ENCODE results near the gene WNT11. TPM values are rescaled to one million over a fixed set of nuclear protein-coding genes. Genes with fewer than 3 reads are reported as not detected.

The WNT11 gene
- total RNA-seq, 1 experiment from 2014 or later: 29.0 TPM

- peak overlapping the region; percentile 85 for H3K4me3 Mint-ChIP-seq (ENCODE audit: unreplicated experiment)
- ChIA-PET CTCF (interaction anchor here (0.5 to 6.4 kb wide), 49 partner anchors 9 to 1220 kb away, joined by 3 to 170 read pairs (median 4); partner anchors contain the start of genes EMSY, GVQW3, NEU3 and THAP12), POLR2A (interaction anchor here (0.6 to 1.4 kb wide), 5 partner anchors 9 to 274 kb away, joined by 3 to 5 read pairs (median 3); no protein-coding TSS in a partner anchor)
- peaks cover 22% of the 10 kb centered on the region for H3K4me1 Mint-ChIP-seq (ENCODE audit: low read depth, unreplicated experiment)
- intact Hi-C loops (cut with micrococcal nuclease; ENCODE audit: unreplicated experiment): loop anchor here (1.0 to 5.0 kb wide), 3 partner anchors 111 to 391 kb away; partner anchors contain the start of gene UVRAG
- Histone ChIP-seq H3K36me3 (ENCODE audit: control insufficient read depth, insufficient read depth, low read length) (no peaks in the 10 kb centered on the region), H3K4me1 (peaks cover 13% of the 10 kb centered on the region), H3K27me3 (replicated peaks; ENCODE audit: control insufficient read depth, insufficient read depth, low read length) (peaks cover 4% of the 10 kb centered on the region), H3K4me3 (ENCODE audit: low read depth, low read length) (peak overlapping the region; percentile 70), H3K9me3 (no peaks in the 10 kb centered on the region)
- peak; percentile 90 to 96 for DNase-seq
- peak; percentile 99 for TF ChIP-seq CTCF (IDR thresholded peaks at IDR 0.05; ENCODE audit: insufficient read depth in 1 of 2, low read depth in 1 of 2, low read length in 1 of 2, severe bottlenecking in 1 of 2, unreplicated experiment in 1 of 2)
- H3K36me3 Mint-ChIP-seq (ENCODE audit: insufficient read depth, unreplicated experiment): peaks cover 34% of the 10 kb centered on the region
- no TSS peak for BruUV-seq (replicated peaks)
- H3K27me3 Mint-ChIP-seq (ENCODE audit: insufficient read depth, unreplicated experiment): peaks cover 10% of the 10 kb centered on the region
- H3K27ac Mint-ChIP-seq (ENCODE audit: unreplicated experiment): peak overlapping the region; percentile 27
- no peaks in the 10 kb centered on the region for H3K9me3 Mint-ChIP-seq (ENCODE audit: unreplicated experiment)
Measured at GRCh38 chr11:76208438-76209374, 2.4 kb upstream of the WNT11 start.

- Histone ChIP-seq H3K36me3 (ENCODE audit: control insufficient read depth, insufficient read depth, low read length) (no peaks in the 10 kb centered on the region), H3K4me3 (ENCODE audit: low read depth, low read length) (peak overlapping the region; percentile 70), H3K4me1 (peaks cover 14% of the 10 kb centered on the region), H3K27me3 (replicated peaks; ENCODE audit: control insufficient read depth, insufficient read depth, low read length) (peaks cover 3% of the 10 kb centered on the region; the same call in 1 of the 2 replicates), H3K9me3 (no peaks in the 10 kb centered on the region)
- POLR2A ChIA-PET: interaction anchor here (0.6 to 1.4 kb wide), 4 partner anchors 10 to 412 kb away, joined by 3 to 5 read pairs (median 4); no protein-coding TSS in a partner anchor
- CTCF ChIA-PET: interaction anchor here (0.5 to 6.4 kb wide), 53 partner anchors 10 to 786 kb away, joined by 3 to 170 read pairs (median 5); partner anchors contain the start of genes EMSY, GVQW3 and THAP12
- Mint-ChIP-seq H3K4me1 (ENCODE audit: low read depth, unreplicated experiment) (peaks cover 22% of the 10 kb centered on the region), H3K9me3 (ENCODE audit: unreplicated experiment) (no peaks in the 10 kb centered on the region), H3K27ac (ENCODE audit: unreplicated experiment) (peak overlapping the region; percentile 5), H3K36me3 (ENCODE audit: insufficient read depth, unreplicated experiment) (peaks cover 34% of the 10 kb centered on the region), H3K27me3 (ENCODE audit: insufficient read depth, unreplicated experiment) (peaks cover 10% of the 10 kb centered on the region), H3K4me3 (ENCODE audit: unreplicated experiment) (peak overlapping the region; percentile 85)
- no TSS peak for BruUV-seq (replicated peaks)
- peak; percentile 97 to 99 for TF ChIP-seq CTCF (IDR thresholded peaks at IDR 0.05; ENCODE audit: insufficient read depth in 1 of 2, low read depth in 1 of 2, low read length in 1 of 2, severe bottlenecking in 1 of 2, unreplicated experiment in 1 of 2)
- intact Hi-C loops (cut with micrococcal nuclease; ENCODE audit: unreplicated experiment): loop anchor here (1.0 to 5.0 kb wide), 8 partner anchors 27 to 473 kb away; partner anchors contain the start of genes EMSY and UVRAG
- DNase-seq: peak; percentile 91 to 96
Measured at GRCh38 chr11:76207642-76208401, 1.5 kb upstream of the WNT11 start.

DNA sequence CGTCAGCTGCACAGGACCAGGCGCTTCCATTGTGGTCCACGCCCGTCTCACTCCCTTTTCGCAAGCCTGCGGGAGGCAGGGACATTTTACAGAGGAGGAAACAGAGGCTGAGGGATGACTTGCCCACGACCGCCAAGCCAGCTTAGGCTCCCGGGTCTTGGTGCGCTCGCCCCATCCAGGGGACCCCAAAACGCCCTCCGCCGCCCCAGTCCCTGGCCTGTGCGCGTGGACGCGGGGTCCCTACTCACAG lies 300 bp downstream of the WNT11 start:
- H3K27ac Mint-ChIP-seq (ENCODE audit: unreplicated experiment): peak overlapping the region; percentile 60
- DNase-seq: no peak
- H3K4me1 Mint-ChIP-seq (ENCODE audit: low read depth, unreplicated experiment): peaks cover 22% of the 10 kb centered on the region
- H3K36me3 Mint-ChIP-seq (ENCODE audit: insufficient read depth, unreplicated experiment): peaks cover 30% of the 10 kb centered on the region
- H3K4me1 ChIP-seq: peaks cover 14% of the 10 kb centered on the region
- H3K36me3 ChIP-seq (ENCODE audit: control insufficient read depth, insufficient read depth, low read length): no peaks in the 10 kb centered on the region
- peak overlapping the region; percentile 85 for H3K4me3 Mint-ChIP-seq (ENCODE audit: unreplicated experiment)
- peak overlapping the region; percentile 70 for H3K4me3 ChIP-seq (ENCODE audit: low read depth, low read length)
- ChIA-PET CTCF (interaction anchor here (1.2 to 6.4 kb wide), 3 partner anchors 115 to 168 kb away, joined by 4 to 170 read pairs (median 5); no protein-coding TSS in a partner anchor), POLR2A (no interaction called here)
- no TSS peak for BruUV-seq (replicated peaks)
- no peaks in the 10 kb centered on the region for H3K9me3 ChIP-seq
- intact Hi-C loops (cut with micrococcal nuclease; ENCODE audit: unreplicated experiment): loop anchor here (2.0 to 5.0 kb wide), 4 partner anchors 53 to 475 kb away; partner anchors contain the start of genes EMSY and UVRAG
- no peaks in the 10 kb centered on the region for H3K27me3 Mint-ChIP-seq (ENCODE audit: insufficient read depth, unreplicated experiment)
- H3K27me3 ChIP-seq (replicated peaks; ENCODE audit: control insufficient read depth, insufficient read depth, low read length): no peaks in the 10 kb centered on the region
- H3K9me3 Mint-ChIP-seq (ENCODE audit: unreplicated experiment): no peaks in the 10 kb centered on the region
- no peak for TF ChIP-seq CTCF (IDR thresholded peaks at IDR 0.05; ENCODE audit: insufficient read depth in 1 of 2, low read depth in 1 of 2, low read length in 1 of 2, severe bottlenecking in 1 of 2, unreplicated experiment in 1 of 2)

All from Caco-2 (cell line).